ENCODE measurements around the gene CDKAL1. TPM values are rescaled to one million over a fixed set of nuclear protein-coding genes. Genes with fewer than 3 reads are reported as not detected.
A peak's percentile ranks its signal among the peaks of the same experiment; 100 is the strongest.

The CDKAL1 gene
- total and polyA plus RNA-seq, 2 donors from 2014 or later: 4.6 to 20.2 TPM

DNA sequence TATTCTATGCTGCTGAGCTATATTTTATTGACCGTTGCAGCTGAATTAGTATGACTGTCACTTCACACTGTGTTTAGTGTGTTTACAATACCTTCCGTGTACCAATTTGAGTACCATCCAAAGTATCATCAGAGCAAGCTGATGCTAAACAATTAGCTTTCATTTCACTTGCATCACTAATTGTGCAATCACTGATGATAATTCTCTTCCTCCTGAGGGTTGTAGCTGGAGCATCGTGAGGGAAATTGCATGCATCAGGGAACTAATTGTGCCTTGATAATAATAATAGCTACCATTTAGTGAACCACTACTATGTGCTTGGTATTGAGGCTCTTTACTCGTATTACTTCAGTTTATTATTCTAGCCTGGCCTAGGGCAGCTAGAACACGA lies 674.5 kb downstream of the CDKAL1 start:
- FAIRE-seq: no peak

DNA sequence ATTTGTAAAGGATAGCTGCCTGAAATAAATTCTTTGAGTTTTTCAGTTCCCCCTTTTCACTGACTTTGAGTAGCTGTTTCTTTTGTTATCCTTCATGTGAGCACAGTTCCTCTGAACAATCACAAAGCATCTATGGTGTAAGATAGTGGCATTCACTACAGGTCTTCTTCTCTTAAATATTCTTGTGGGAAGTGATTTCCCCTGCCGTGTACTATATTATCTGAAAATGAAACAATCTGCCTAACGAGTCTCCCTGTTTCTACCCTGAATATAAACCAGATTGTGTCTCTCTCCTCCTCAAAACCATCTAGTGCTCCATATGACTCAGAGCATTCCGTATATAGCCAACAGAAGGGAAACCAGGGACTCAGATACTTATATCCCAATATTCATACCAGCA lies 679.2 kb downstream of the CDKAL1 start:
- TF ChIP-seq, protein P1, sequence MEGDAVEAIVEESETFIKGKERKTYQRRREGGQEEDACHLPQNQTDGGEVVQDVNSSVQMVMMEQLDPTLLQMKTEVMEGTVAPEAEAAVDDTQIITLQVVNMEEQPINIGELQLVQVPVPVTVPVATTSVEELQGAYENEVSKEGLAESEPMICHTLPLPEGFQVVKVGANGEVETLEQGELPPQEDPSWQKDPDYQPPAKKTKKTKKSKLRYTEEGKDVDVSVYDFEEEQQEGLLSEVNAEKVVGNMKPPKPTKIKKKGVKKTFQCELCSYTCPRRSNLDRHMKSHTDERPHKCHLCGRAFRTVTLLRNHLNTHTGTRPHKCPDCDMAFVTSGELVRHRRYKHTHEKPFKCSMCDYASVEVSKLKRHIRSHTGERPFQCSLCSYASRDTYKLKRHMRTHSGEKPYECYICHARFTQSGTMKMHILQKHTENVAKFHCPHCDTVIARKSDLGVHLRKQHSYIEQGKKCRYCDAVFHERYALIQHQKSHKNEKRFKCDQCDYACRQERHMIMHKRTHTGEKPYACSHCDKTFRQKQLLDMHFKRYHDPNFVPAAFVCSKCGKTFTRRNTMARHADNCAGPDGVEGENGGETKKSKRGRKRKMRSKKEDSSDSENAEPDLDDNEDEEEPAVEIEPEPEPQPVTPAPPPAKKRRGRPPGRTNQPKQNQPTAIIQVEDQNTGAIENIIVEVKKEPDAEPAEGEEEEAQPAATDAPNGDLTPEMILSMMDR (IDR thresholded peaks at IDR 0.05; ENCODE audit: borderline replicate concordance, extremely low read depth, insufficient read depth): no peak

More for the DNA sequence above, 674.5 kb downstream of the CDKAL1 start:
- Histone ChIP-seq H3K27me3 (ENCODE audit: control insufficient read depth, insufficient read depth, low read length) (no peaks in the 10 kb centered on the region), H3K4me3 (ENCODE audit: low read length in 3 of 3) (peak overlapping the region in 2 of 3 donors; percentile 24 to 33), H3K9ac (ENCODE audit: low read length in 3 of 3) (no peak overlapping the region), H3K4me1 (ENCODE audit: control insufficient read depth in 2 of 3, insufficient read depth in 2 of 3, low read depth in 1 of 3, low read length in 3 of 3) (peaks cover 4 to 6% (median 4%) of the 10 kb centered on the region in 3 donors), H3K27ac (ENCODE audit: low read depth in 2 of 2, low read length in 2 of 2) (no peak overlapping the region), H3K9me3 (ENCODE audit: control insufficient read depth in 2 of 3, insufficient read depth in 1 of 3, low read length in 3 of 3) (no peaks in the 10 kb centered on the region), H3K36me3 (ENCODE audit: control insufficient read depth in 2 of 3, insufficient read depth in 3 of 3, low read length in 3 of 3) (no peaks in the 10 kb centered on the region)
- intact Hi-C loops (cut with DNase I): no loop called here
- no peak for DNase-seq
- TF ChIP-seq, protein P1 (IDR thresholded peaks at IDR 0.05; ENCODE audit: borderline replicate concordance, extremely low read depth, insufficient read depth): no peak

DNA sequence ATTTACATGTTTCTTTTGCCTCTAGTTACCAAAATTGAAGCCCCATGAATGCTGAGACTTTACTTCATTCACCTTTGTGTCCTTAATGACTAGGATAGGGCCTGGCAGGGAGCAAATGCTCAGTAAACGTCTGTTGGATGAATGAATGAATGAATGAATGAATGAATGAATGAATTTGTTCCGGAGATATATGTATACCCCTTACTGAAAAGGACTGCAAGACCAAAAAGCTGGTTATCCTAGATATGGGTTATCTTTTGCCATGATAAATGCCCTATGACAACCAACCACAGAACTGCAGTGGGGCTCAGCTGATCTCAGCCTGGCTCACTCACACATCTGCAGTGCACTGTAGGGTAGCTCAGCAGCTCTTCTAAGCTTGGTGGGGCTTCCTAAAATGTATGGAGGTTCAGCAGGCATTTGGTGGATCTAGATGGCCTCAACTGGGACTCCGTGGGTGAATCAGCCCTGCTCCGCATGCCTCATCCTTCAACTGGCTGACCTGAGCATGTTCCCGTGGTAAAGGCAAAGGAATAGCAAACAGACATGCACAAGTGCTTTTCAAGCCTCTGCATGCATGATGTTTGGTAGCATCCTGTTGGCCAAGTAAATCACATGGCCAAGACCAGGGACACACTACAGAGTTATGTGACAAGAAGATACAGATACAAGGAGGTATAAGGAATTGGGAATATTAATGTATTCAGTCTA lies 680.6 kb downstream of the CDKAL1 start:
- Histone ChIP-seq H3K9me3 (ENCODE audit: control insufficient read depth in 2 of 3, insufficient read depth in 1 of 3, low read length in 3 of 3) (no peaks in the 10 kb centered on the region), H3K4me3 (ENCODE audit: low read length in 3 of 3) (no peak overlapping the region), H3K9ac (ENCODE audit: low read length in 3 of 3) (no peak overlapping the region), H3K4me1 (ENCODE audit: control insufficient read depth in 2 of 3, insufficient read depth in 2 of 3, low read depth in 1 of 3, low read length in 3 of 3) (no peaks in the 10 kb centered on the region), H3K27ac (ENCODE audit: low read depth in 2 of 2, low read length in 2 of 2) (no peak overlapping the region), H3K36me3 (ENCODE audit: control insufficient read depth in 2 of 3, insufficient read depth in 3 of 3, low read length in 3 of 3) (no peaks in the 10 kb centered on the region), H3K27me3 (ENCODE audit: control insufficient read depth, insufficient read depth, low read length) (no peaks in the 10 kb centered on the region)
- FAIRE-seq (no peak), DNase-seq (no peak)
- TF ChIP-seq, protein P1 (IDR thresholded peaks at IDR 0.05; ENCODE audit: borderline replicate concordance, extremely low read depth, insufficient read depth): no peak
- intact Hi-C loops (cut with DNase I): no loop called here

More for the DNA sequence above, 679.2 kb downstream of the CDKAL1 start:
- H3K4me3 ChIP-seq (ENCODE audit: low read length in 3 of 3): no peak overlapping the region
- H3K9me3 ChIP-seq (ENCODE audit: control insufficient read depth in 2 of 3, insufficient read depth in 1 of 3, low read length in 3 of 3): no peaks in the 10 kb centered on the region
- DNase-seq: no peak
- no peaks in the 10 kb centered on the region for H3K27me3 ChIP-seq (ENCODE audit: control insufficient read depth, insufficient read depth, low read length)
- no peak overlapping the region for H3K9ac ChIP-seq (ENCODE audit: low read length in 3 of 3)
- no peak overlapping the region for H3K27ac ChIP-seq (ENCODE audit: low read depth in 2 of 2, low read length in 2 of 2)
- H3K4me1 ChIP-seq (ENCODE audit: control insufficient read depth in 2 of 3, insufficient read depth in 2 of 3, low read depth in 1 of 3, low read length in 3 of 3): peaks cover 4 to 6% (median 4%) of the 10 kb centered on the region in 3 donors
- no peak for FAIRE-seq
- intact Hi-C loops (cut with DNase I): no loop called here
- H3K36me3 ChIP-seq (ENCODE audit: control insufficient read depth in 2 of 3, insufficient read depth in 3 of 3, low read length in 3 of 3): no peaks in the 10 kb centered on the region

All from kidney (tissue), 14 donors.